ENCODE results near the gene HDHD2.
"Not testable (repeated sequence)": the region's sequence is repeated elsewhere in the genome, so short reads cannot be mapped to it uniquely, and the experiment has no call there.

Gene HDHD2

GRCh38 chr18:47150029-47150823 is at the start of gene HDHD2:
Gene HDHD2 (minus strand): TSS chr18:47150500. CDS start chr18:47136439, 14,061 bp downstream.
- peak; percentile 55 for DNase-seq (ENCODE audit: low read depth)

GRCh38 chr18:47195961-47196360 is 45.7 kb upstream of the HDHD2 start:
- not testable (repeated sequence) for DNase-seq (ENCODE audit: low read depth)

GRCh38 chr18:47191961-47192360 is 41.7 kb upstream of the HDHD2 start:
- no peak for DNase-seq (ENCODE audit: low read depth)

GRCh38 chr18:47187721-47188120 is 37.4 kb upstream of the HDHD2 start:
- DNase-seq (ENCODE audit: low read depth) = no peak

GRCh38 chr18:47184419-47185050 is 34.2 kb upstream of the HDHD2 start:
- no peak for DNase-seq (ENCODE audit: low read depth)

GRCh38 chr18:47182156-47182555 is 31.9 kb upstream of the HDHD2 start:
- DNase-seq (ENCODE audit: low read depth) = not testable (repeated sequence)

- DNase-seq (ENCODE audit: low read depth) = no peak
Observed at GRCh38 chr18:47180765-47181164, 30.5 kb upstream of the HDHD2 start.

- DNase-seq (ENCODE audit: low read depth) = no peak
Observed at GRCh38 chr18:47179520-47179919, 29.2 kb upstream of the HDHD2 start.

- peak; percentile 69 for DNase-seq (ENCODE audit: low read depth)
Observed at GRCh38 chr18:47175898-47176575, 25.7 kb upstream of the HDHD2 start, which contains the start of gene IER3IP1. Gene IER3IP1 (minus strand): TSS chr18:47176364. CDS start chr18:47176277, 87 bp downstream.

GRCh38 chr18:47175283-47175897 is 25.1 kb upstream of the HDHD2 start:
- DNase-seq (ENCODE audit: low read depth) = no peak

GRCh38 chr18:47174545-47175116 is 24.3 kb upstream of the HDHD2 start:
- DNase-seq (ENCODE audit: low read depth) = no peak

GRCh38 chr18:47172476-47172875 is 22.2 kb upstream of the HDHD2 start:
- DNase-seq (ENCODE audit: low read depth) = no peak

- DNase-seq (ENCODE audit: low read depth) = no peak
Observed at GRCh38 chr18:47168913-47169312, 18.6 kb upstream of the HDHD2 start.

GRCh38 chr18:47168509-47168908 is 18.2 kb upstream of the HDHD2 start:
- DNase-seq (ENCODE audit: low read depth) = no peak

- no peak for DNase-seq (ENCODE audit: low read depth)
Observed at GRCh38 chr18:47166294-47166693, 16.0 kb upstream of the HDHD2 start.

GRCh38 chr18:47163241-47163640 is 12.9 kb upstream of the HDHD2 start:
- no peak for DNase-seq (ENCODE audit: low read depth)

GRCh38 chr18:47160256-47160655 is 10.0 kb upstream of the HDHD2 start:
- no peak for DNase-seq (ENCODE audit: low read depth)

GRCh38 chr18:47158404-47158803 is 8.1 kb upstream of the HDHD2 start:
- not testable (repeated sequence) for DNase-seq (ENCODE audit: low read depth)

- no peak for DNase-seq (ENCODE audit: low read depth)
Observed at GRCh38 chr18:47151439-47151838, 1.1 kb upstream of the HDHD2 start.

GRCh38 chr18:47150824-47151366 is 595 bp upstream of the HDHD2 start:
- DNase-seq (ENCODE audit: low read depth) = no peak

- DNase-seq (ENCODE audit: low read depth) = no peak
Observed at GRCh38 chr18:47149457-47150028, 757 bp downstream of the HDHD2 start.
